LNCaP clone FGC (cell line): ENCODE measurements around the gene ZNF592.

Experiments
- DNase-seq: peaks from one replicate; pipeline ENCODE4 v3.0.0-alpha.2; 2011; ENCODE audit warnings: low read depth
- H3K4me3 ChIP-seq: 2 replicates; pipeline ENCODE4 v1.5.1; 2011; ENCODE audit warnings: mild to moderate bottlenecking, low read depth, low read length, control low read depth
- CTCF ChIP-seq: IDR thresholded peaks from 2 replicates; pipeline ENCODE4 v1.5.1; 2012; ENCODE audit warnings: mild to moderate bottlenecking; ENCODE audit not compliant: control insufficient read depth, insufficient read depth; ENCODE audit errors: extremely low read depth

ZNF592 gene

DNA sequence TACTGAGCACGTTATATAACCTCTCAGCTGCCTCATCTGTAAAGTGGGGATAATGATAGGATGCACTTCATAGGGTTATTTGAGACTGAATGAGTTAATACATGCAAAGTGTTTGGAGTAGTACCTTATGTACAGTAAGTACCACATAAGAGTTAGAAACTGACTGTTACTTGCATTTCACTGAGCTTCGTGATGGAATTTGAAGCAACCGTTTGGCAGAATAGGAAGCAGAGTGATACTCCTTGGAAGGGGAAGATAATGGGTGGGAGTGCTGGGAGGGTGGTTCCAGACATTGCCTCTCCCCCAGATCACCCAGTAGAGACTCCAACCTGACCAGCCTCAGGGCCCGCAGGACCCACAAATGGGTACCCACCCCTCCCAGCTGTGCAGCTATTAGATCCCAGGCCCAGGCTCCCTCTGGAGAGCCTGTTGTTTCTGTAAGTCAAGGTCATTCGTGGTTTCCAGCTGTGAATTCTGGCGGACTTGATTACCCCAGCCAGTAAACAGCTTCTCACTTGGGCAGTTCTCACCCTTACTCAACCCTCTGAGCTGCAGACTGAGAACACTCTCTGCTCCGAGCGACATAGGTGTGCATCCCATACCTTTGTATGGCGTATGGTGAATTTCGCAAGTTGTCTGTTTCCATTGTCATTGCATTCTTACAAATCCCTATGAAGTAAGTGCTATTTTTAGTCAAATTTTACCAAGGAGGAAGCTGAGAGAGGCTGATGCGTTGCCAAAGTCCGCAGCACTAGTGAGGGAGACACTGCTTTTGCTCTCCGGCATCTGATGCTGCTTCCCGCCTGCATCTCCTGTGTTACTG is 79.9 kb downstream of the ZNF592 start:
- no peak overlapping the region for H3K4me3 ChIP-seq
- DNase-seq = no peak
- TF ChIP-seq CTCF = no peak

DNA sequence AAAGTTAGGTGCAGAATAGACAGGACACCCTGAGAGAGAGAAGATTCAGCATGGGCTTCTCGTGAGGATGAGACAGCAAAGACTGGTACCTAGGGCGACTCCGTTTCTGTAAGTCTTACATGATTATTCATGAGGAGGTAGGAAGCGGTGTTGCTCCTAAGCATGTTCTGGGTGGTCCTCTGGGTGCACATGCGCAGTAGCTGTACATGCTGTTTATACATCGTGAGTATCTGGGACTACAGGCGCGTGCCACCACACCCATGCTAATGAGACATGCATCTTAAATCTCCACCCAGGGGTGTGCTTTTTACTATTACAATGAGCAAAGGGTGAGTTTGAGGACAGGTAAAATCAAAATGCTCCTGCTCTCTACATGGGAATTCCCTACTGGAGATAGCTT is 81.0 kb downstream of the ZNF592 start:
- no peak for DNase-seq
- no peak overlapping the region for H3K4me3 ChIP-seq
- no peak for TF ChIP-seq CTCF

GRCh38 chr15:84830036-84830435 is 81.6 kb downstream of the ZNF592 start:
- no peak overlapping the region for H3K4me3 ChIP-seq
- TF ChIP-seq CTCF = no peak

DNA sequence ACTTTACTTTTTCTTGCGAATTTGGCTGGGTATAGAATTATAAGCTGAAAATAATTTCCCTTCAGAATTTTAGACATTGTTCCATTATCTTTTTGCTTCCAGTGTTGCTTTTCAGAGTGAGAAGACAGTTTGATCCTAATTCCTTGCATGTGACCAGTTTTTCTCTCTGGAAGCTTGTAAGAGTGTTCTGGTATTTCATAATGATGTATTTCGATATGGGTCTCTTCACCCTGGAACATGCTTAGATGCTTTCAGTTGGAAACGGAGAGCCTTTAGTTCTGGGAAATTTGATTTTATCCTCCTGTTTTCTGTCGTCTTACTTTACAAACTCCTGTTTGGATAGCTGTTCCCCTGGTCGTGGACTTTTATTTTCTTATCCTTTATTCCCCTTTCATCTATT is 82.6 kb downstream of the ZNF592 start:
- DNase-seq = no peak
- no peak for TF ChIP-seq CTCF
- H3K4me3 ChIP-seq = no peak overlapping the region

More at GRCh38 chr15:84830036-84830435, 81.6 kb downstream of the ZNF592 start:
- no peak for DNase-seq

DNA sequence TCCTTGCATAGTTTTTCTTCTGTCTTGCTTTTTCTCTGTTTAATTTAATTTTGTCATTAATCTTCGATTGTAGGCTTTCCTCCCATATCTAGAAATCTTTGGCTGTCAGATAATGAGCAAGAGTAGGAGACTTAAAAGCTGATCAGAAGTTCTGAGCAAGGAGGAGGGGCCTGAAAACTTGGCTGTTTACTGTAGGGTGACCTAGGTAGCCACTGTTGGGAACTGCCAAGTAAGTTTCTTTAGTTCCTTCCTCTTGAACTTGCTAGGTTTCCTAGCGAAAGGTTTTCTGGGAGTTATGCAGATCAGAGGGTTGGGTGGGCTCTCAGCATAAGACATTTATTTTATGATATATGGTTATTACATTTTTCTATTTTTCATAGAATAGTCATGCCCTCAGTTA is 83.2 kb downstream of the ZNF592 start:
- no peak for TF ChIP-seq CTCF
- no peak overlapping the region for H3K4me3 ChIP-seq
- no peak for DNase-seq

GRCh38 chr15:84832448-84833040 is 84.2 kb downstream of the ZNF592 start:
- DNase-seq = no peak
- TF ChIP-seq CTCF = no peak
- H3K4me3 ChIP-seq = no peak overlapping the region
